ENCODE data around the gene MARK2.

DNA sequence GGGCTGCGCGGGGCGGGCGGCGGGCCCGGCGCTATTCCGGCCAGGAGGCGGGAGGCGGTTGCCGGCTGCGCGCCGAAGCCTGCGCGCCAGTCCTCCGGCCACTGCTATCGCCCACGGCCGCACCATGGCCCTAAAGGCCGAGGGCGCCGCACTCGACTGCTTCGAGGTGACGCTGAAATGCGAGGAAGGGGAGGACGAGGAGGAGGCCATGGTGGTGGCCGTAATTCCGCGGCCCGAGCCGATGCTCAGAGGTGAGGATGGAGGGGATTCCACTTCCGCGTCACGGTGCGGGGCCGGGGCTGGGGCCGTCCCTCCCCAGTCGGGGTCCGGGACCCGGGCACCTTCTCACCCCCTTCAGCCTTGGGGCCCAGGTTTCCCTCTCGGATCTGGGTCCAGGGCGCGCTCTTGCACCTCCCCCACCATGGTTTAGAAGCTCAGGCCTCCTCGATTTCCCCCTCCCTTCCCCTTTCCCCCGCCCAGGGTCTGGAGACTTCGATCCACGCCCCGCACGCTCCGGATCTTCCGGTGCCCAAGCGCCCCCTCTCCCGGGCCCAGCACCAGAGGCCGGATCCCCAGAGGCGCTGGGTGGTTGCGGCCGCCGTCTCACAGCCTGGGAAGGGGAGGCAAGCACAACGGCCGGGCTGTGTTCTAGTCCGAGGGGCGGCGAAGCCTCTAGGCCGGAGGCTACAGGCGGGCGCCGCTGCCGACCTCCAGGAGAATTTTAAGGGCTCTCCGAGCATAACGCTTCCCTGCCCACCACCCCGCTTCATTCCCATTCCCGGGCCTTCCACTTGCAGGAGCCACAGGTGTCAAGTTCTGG lies 25.1 kb upstream of the MARK2 start:
- TF ChIP-seq, protein P1, sequence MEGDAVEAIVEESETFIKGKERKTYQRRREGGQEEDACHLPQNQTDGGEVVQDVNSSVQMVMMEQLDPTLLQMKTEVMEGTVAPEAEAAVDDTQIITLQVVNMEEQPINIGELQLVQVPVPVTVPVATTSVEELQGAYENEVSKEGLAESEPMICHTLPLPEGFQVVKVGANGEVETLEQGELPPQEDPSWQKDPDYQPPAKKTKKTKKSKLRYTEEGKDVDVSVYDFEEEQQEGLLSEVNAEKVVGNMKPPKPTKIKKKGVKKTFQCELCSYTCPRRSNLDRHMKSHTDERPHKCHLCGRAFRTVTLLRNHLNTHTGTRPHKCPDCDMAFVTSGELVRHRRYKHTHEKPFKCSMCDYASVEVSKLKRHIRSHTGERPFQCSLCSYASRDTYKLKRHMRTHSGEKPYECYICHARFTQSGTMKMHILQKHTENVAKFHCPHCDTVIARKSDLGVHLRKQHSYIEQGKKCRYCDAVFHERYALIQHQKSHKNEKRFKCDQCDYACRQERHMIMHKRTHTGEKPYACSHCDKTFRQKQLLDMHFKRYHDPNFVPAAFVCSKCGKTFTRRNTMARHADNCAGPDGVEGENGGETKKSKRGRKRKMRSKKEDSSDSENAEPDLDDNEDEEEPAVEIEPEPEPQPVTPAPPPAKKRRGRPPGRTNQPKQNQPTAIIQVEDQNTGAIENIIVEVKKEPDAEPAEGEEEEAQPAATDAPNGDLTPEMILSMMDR (conservative IDR thresholded peaks at IDR 0.05; ENCODE audit: low read length): no peak
- TF ChIP-seq EZH2phosphoT487 (IDR thresholded peaks at IDR 0.05; ENCODE audit: borderline replicate concordance): no peak
